T-helper 22 cell (primary cell): Measurements from ENCODE around the gene DCAF7.

ENCODE experiments used
- DNase-seq: peaks from one replicate; pipeline ENCODE4 v3.0.0-alpha.2; 2020; ENCODE audit warnings: low read depth

The DCAF7 gene

GRCh38 chr17:63544467-63545301 is 5.6 kb upstream of the DCAF7 start:
- no peak for DNase-seq

- DNase-seq, result no peak
Measured at GRCh38 chr17:63546308-63547082, 3.8 kb upstream of the DCAF7 start.

GRCh38 chr17:63547083-63547523 is 3.2 kb upstream of the DCAF7 start:
- no peak for DNase-seq

GRCh38 chr17:63549289-63549945 is 860 bp upstream of the DCAF7 start:
- DNase-seq, result no peak

GRCh38 chr17:63550817-63551639 is 751 bp downstream of the DCAF7 start:
- DNase-seq, result no peak

GRCh38 chr17:63552211-63552610 is 1.9 kb downstream of the DCAF7 start:
- no peak for DNase-seq

GRCh38 chr17:63555500-63556156 is 5.4 kb downstream of the DCAF7 start:
- DNase-seq, result no peak

- no peak for DNase-seq
Measured at GRCh38 chr17:63557416-63557815, 7.1 kb downstream of the DCAF7 start.

GRCh38 chr17:63558441-63558840 is 8.2 kb downstream of the DCAF7 start:
- no peak for DNase-seq

- DNase-seq, result no peak
Measured at GRCh38 chr17:63561819-63562218, 11.5 kb downstream of the DCAF7 start.

- no peak for DNase-seq
Measured at GRCh38 chr17:63563339-63563738, 13.1 kb downstream of the DCAF7 start.

GRCh38 chr17:63564562-63564961 is 14.3 kb downstream of the DCAF7 start:
- DNase-seq, result no peak

GRCh38 chr17:63567229-63567628 is 17.0 kb downstream of the DCAF7 start:
- no peak for DNase-seq

GRCh38 chr17:63568563-63568962 is 18.3 kb downstream of the DCAF7 start:
- DNase-seq, result no peak

- no peak for DNase-seq
Measured at GRCh38 chr17:63571632-63572310, 21.5 kb downstream of the DCAF7 start.

GRCh38 chr17:63573634-63574033 is 23.4 kb downstream of the DCAF7 start:
- DNase-seq, result no peak

GRCh38 chr17:63578027-63578768 is 27.9 kb downstream of the DCAF7 start:
- DNase-seq, result no peak

GRCh38 chr17:63578769-63579111 is 28.5 kb downstream of the DCAF7 start:
- DNase-seq, result no peak

- no peak for DNase-seq
Measured at GRCh38 chr17:63579633-63580032, 29.4 kb downstream of the DCAF7 start.

GRCh38 chr17:63587770-63588169 is 37.5 kb downstream of the DCAF7 start:
- no peak for DNase-seq
